HG03135 (cell line): Measurements from ENCODE around the gene TLL1.
A peak's percentile ranks its signal among the peaks of the same experiment; 100 is the strongest.

Source experiments
- ATAC-seq: cut with Tn5 transposase; IDR thresholded peaks from one replicate; pipeline ENCODE4 v1.9.1; 2021; ENCODE audit warnings: mild to moderate bottlenecking, moderate library complexity; ENCODE audit not compliant: unreplicated experiment

Gene TLL1

GRCh38 chr4:166043801-166044200 lies 170.8 kb downstream of the TLL1 start:
- no peak for ATAC-seq

GRCh38 chr4:166044871-166045270 lies 171.8 kb downstream of the TLL1 start:
- no peak for ATAC-seq

- no peak for ATAC-seq
These were observed 172.4 kb downstream of the TLL1 start for GRCh38 chr4:166045457-166045856.

GRCh38 chr4:166049036-166049435 lies 176.0 kb downstream of the TLL1 start:
- ATAC-seq: no peak

GRCh38 chr4:166064721-166065120 lies 191.7 kb downstream of the TLL1 start:
- ATAC-seq: no peak

- ATAC-seq: no peak
These were observed 192.3 kb downstream of the TLL1 start for GRCh38 chr4:166065324-166065723.

- no peak for ATAC-seq
These were observed 193.9 kb downstream of the TLL1 start for GRCh38 chr4:166066936-166067335.

- no peak for ATAC-seq
These were observed 194.9 kb downstream of the TLL1 start for GRCh38 chr4:166067915-166068314.

GRCh38 chr4:166073783-166074182 lies 200.7 kb downstream of the TLL1 start:
- no peak for ATAC-seq

GRCh38 chr4:166075599-166075998 lies 202.6 kb downstream of the TLL1 start:
- no peak for ATAC-seq

GRCh38 chr4:166077782-166078181 lies 204.7 kb downstream of the TLL1 start:
- no peak for ATAC-seq

GRCh38 chr4:166078383-166078782 lies 205.3 kb downstream of the TLL1 start:
- ATAC-seq: no peak

- ATAC-seq: no peak
These were observed 205.9 kb downstream of the TLL1 start for GRCh38 chr4:166078955-166079354.

- ATAC-seq: no peak
These were observed 214.5 kb downstream of the TLL1 start for GRCh38 chr4:166087569-166087968.

- no peak for ATAC-seq
These were observed 215.5 kb downstream of the TLL1 start for GRCh38 chr4:166088576-166088975.

GRCh38 chr4:166091146-166091545 lies 218.1 kb downstream of the TLL1 start:
- no peak for ATAC-seq

GRCh38 chr4:166091912-166092510 lies 219.0 kb downstream of the TLL1 start:
- ATAC-seq: peak; percentile 86

GRCh38 chr4:166092797-166093290 lies 219.8 kb downstream of the TLL1 start:
- ATAC-seq: no peak

GRCh38 chr4:166104623-166105022 lies 231.6 kb downstream of the TLL1 start:
- no peak for ATAC-seq

- ATAC-seq: no peak
These were observed 248.9 kb downstream of the TLL1 start for GRCh38 chr4:166121897-166122296.

- no peak for ATAC-seq
These were observed 250.5 kb downstream of the TLL1 start for GRCh38 chr4:166123546-166123945.

- no peak for ATAC-seq
These were observed 255.4 kb downstream of the TLL1 start for GRCh38 chr4:166128403-166128802.

GRCh38 chr4:166134285-166134684 lies 261.2 kb downstream of the TLL1 start:
- no peak for ATAC-seq
